Ascending aorta (tissue), 2 donors: ENCODE measurements around the gene ATP5F1D. TPM values are rescaled to one million over a fixed set of nuclear protein-coding genes. Genes with fewer than 3 reads are reported as not detected.

ENCODE experiments used
- DNase-seq, 2 donors: peaks; one replicate each; pipeline ENCODE4 v3.0.0-alpha.2; 2019; ENCODE audit warnings: low spot score in 2 of 2
- H3K27ac ChIP-seq, 2 donors: fragments of 200-600 bp; sonication (generic); one replicate each; pipeline ENCODE4 v1.5.1; 2016 to 2017; ENCODE audit warnings: mild to moderate bottlenecking in 1 of 2
- H3K27me3 ChIP-seq: fragments of 200-600 bp; sonication (generic); one replicate; pipeline ENCODE4 v1.5.1; 2017
- H3K36me3 ChIP-seq, 2 donors: fragments of 200-600 bp; sonication (generic); one replicate each; pipeline ENCODE4 v1.5.1; 2016
- H3K4me1 ChIP-seq, 2 donors: fragments of 200-600 bp; sonication (generic); one replicate each; pipeline ENCODE4 v1.5.1; 2016 to 2017; ENCODE audit warnings: mild to moderate bottlenecking in 1 of 2
- H3K4me3 ChIP-seq, 2 donors: fragments of 200-600 bp; sonication (generic); one replicate each; pipeline ENCODE4 v1.5.1; 2016 to 2017; ENCODE audit warnings: mild to moderate bottlenecking in 1 of 2
- H3K9me3 ChIP-seq, 2 donors: fragments of 200-600 bp; sonication (generic); one replicate each; pipeline ENCODE4 v1.5.1; 2016
- intact Hi-C: fragments of 100-400 bp; cut with DNase I; formaldehyde crosslinking; loops from one replicate; pipeline ENCODE4 v1.15.1; 2023
- total RNA-seq: library from RNA; depleted of rRNA; stranded (reverse); fragments of >200 nt; gene quantifications from one replicate; pipeline ENCODE4 v1.1.0, GENCODE V29; 2016
- TF ChIP-seq, protein P1 (sequence below), 3 experiments: fragments of 200-600 bp in 2 of 3; fragments of 450-650 bp in 1 of 3; sonication (generic) in 2 of 3; IDR thresholded peaks; one replicate each; pipeline ENCODE4 v1.5.1; 2016 to 2019; ENCODE audit warnings: antibody characterized with exemption in 3 of 3, mild to moderate bottlenecking in 1 of 3, moderate library complexity in 1 of 3

ATP5F1D gene
- total RNA-seq, 1 donor from 2014 or later, result 232 TPM

- no peak for DNase-seq
- H3K9me3 ChIP-seq, result no peaks in the 10 kb centered on the region
- no peaks in the 10 kb centered on the region for H3K4me1 ChIP-seq
- H3K27ac ChIP-seq, result no peak overlapping the region
- no peak overlapping the region for H3K4me3 ChIP-seq
- TF ChIP-seq, protein P1, sequence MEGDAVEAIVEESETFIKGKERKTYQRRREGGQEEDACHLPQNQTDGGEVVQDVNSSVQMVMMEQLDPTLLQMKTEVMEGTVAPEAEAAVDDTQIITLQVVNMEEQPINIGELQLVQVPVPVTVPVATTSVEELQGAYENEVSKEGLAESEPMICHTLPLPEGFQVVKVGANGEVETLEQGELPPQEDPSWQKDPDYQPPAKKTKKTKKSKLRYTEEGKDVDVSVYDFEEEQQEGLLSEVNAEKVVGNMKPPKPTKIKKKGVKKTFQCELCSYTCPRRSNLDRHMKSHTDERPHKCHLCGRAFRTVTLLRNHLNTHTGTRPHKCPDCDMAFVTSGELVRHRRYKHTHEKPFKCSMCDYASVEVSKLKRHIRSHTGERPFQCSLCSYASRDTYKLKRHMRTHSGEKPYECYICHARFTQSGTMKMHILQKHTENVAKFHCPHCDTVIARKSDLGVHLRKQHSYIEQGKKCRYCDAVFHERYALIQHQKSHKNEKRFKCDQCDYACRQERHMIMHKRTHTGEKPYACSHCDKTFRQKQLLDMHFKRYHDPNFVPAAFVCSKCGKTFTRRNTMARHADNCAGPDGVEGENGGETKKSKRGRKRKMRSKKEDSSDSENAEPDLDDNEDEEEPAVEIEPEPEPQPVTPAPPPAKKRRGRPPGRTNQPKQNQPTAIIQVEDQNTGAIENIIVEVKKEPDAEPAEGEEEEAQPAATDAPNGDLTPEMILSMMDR (IDR thresholded peaks at IDR 0.05), result no peak
- H3K36me3 ChIP-seq, result no peaks in the 10 kb centered on the region
- intact Hi-C loops, result no loop called here
- H3K27me3 ChIP-seq, result peaks cover 20% of the 10 kb centered on the region
These were observed 45.2 kb downstream of the ATP5F1D start for GRCh38 chr19:1286487-1287353.

- Histone ChIP-seq H3K27me3 (peaks cover 20% of the 10 kb centered on the region), H3K36me3 (no peaks in the 10 kb centered on the region), H3K27ac (no peak overlapping the region), H3K4me1 (no peaks in the 10 kb centered on the region), H3K9me3 (no peaks in the 10 kb centered on the region), H3K4me3 (no peak overlapping the region)
- TF ChIP-seq, protein P1 (IDR thresholded peaks at IDR 0.05), result no peak
- intact Hi-C loops, result no loop called here
- no peak for DNase-seq
These were observed 46.0 kb downstream of the ATP5F1D start for GRCh38 chr19:1287354-1288225.

DNA sequence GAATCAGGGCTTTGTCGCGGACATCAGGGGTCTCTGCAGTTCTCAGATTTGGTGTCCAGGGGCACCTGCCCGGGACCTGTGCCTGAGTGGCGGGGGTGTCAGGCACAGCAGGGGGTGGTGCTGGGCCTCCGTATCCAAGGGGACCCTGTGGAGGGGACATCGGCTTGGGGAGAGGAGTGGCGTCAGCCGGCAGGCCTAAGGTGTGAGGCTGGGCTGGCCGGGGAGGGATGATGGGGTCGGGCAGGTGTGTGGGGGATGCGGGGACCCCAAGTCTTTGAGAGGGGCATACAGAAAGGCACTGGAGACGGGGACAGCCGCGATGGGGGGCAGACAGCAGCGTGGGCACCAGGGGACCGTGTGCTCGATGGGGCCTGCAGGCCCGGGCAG lies 46.7 kb downstream of the ATP5F1D start:
- Histone ChIP-seq H3K9me3 (no peaks in the 10 kb centered on the region), H3K4me1 (no peaks in the 10 kb centered on the region), H3K4me3 (no peak overlapping the region), H3K36me3 (no peaks in the 10 kb centered on the region), H3K27ac (no peak overlapping the region), H3K27me3 (peaks cover 23% of the 10 kb centered on the region)
- DNase-seq, result no peak
- TF ChIP-seq, protein P1 (IDR thresholded peaks at IDR 0.05), result no peak
- intact Hi-C loops, result no loop called here

GRCh38 chr19:1288833-1289685 lies 47.5 kb downstream of the ATP5F1D start:
- H3K27ac ChIP-seq, result no peak overlapping the region
- intact Hi-C loops, result no loop called here
- no peaks in the 10 kb centered on the region for H3K9me3 ChIP-seq
- TF ChIP-seq, protein P1 (IDR thresholded peaks at IDR 0.05), result no peak
- H3K4me3 ChIP-seq, result no peak overlapping the region
- H3K36me3 ChIP-seq, result no peaks in the 10 kb centered on the region
- peaks cover 25% of the 10 kb centered on the region for H3K27me3 ChIP-seq
- no peaks in the 10 kb centered on the region for H3K4me1 ChIP-seq
- DNase-seq, result no peak

DNA sequence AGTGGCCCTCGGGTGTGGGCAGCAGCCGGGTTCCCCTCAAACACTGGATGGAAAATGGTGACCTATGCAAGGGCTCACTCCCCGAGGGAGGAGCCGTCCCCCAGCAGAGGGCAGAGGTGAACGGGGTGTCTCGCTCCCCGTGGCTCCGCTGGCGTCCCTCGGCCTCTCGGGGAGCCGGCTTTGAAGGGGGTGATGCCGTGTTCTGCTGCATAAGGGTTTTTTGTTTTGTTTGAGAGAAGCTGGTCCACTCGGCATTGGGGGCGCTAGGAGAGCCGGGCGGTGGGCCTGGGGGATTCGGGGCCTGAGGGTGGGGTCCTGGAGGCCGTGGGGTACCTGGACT lies 48.1 kb downstream of the ATP5F1D start:
- peaks cover 26% of the 10 kb centered on the region for H3K27me3 ChIP-seq
- no peaks in the 10 kb centered on the region for H3K9me3 ChIP-seq
- intact Hi-C loops, result no loop called here
- no peaks in the 10 kb centered on the region for H3K36me3 ChIP-seq
- DNase-seq, result no peak
- TF ChIP-seq, protein P1 (IDR thresholded peaks at IDR 0.05), result no peak
- no peak overlapping the region for H3K27ac ChIP-seq
- H3K4me1 ChIP-seq, result no peaks in the 10 kb centered on the region
- H3K4me3 ChIP-seq, result no peak overlapping the region
